AG09309 (cell line): Measurements from ENCODE around the gene UROD.
"Not testable (repeated sequence)": the region's sequence is repeated elsewhere in the genome, so short reads cannot be mapped to it uniquely, and the experiment has no call there.

ENCODE experiments used
- DNase-seq: peaks from one replicate; pipeline ENCODE4 v3.0.0-alpha.2; 2010; ENCODE audit warnings: low read depth
- H3K4me3 ChIP-seq: 2 replicates; pipeline ENCODE4 v1.5.1; 2011; ENCODE audit warnings: mild to moderate bottlenecking, low read depth, low read length, moderate library complexity; ENCODE audit not compliant: control insufficient read depth
- CTCF ChIP-seq: IDR thresholded peaks from 2 replicates; pipeline ENCODE4 v1.5.1; 2011; ENCODE audit warnings: mild to moderate bottlenecking, low read depth, low read length, inconsistent platforms; ENCODE audit not compliant: insufficient read depth, control insufficient read depth; ENCODE audit errors: missing control alignments

Gene UROD

GRCh38 chr1:45011837-45012638 is at the start of gene UROD:
TSS of gene UROD (plus strand) at chr1:45012254. CDS start at chr1:45012266, 12 bp downstream.
- peak; percentile 84 for DNase-seq
- TF ChIP-seq CTCF, result no peak
- peak within 1 kb of the TSS; percentile 92 for H3K4me3 ChIP-seq

DNA sequence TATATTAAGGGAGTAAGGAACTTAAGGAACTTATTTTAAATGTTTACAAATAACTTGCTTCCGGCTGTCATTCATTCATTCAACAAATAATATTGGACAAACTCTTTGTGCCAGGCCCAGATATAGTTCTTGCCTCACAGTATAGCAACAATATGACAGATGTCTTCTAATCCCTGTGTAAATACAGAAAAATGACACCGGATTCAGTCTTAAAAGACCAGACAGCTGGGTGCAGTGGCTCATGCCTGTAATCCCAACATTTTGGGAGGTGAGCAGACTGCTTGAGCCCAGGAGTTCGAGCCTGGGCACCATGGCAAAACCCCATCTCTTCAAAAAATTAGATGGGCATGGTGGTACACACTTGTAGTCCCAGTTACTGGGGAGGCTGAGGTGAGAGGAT is 49.3 kb upstream of the UROD start:
- no peak overlapping the region for H3K4me3 ChIP-seq
- no peak for TF ChIP-seq CTCF
- DNase-seq, result no peak

DNA sequence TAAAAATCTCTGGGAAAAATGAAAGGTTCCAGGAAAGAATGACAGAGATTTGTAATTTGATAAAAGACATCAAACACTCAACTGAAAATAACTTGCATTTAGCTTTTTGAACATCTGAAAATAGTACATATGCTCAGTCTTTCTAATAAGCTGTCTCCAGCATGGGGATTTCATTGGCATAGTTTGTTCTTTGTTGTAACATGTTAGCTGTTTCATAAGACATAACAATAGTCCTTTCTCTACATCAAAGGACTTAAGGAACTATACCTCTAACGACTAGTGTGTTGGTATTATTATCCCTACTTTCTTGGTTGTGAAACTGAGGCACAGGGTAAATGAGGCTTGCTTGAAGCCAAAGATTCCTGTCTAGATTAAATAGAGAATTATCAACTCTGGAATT is 47.7 kb upstream of the UROD start:
- TF ChIP-seq CTCF, result no peak
- DNase-seq, result no peak
- H3K4me3 ChIP-seq, result no peak overlapping the region

GRCh38 chr1:44970317-44970716 is 41.7 kb upstream of the UROD start:
- TF ChIP-seq CTCF, result no peak
- no peak overlapping the region for H3K4me3 ChIP-seq
- DNase-seq, result peak; percentile 64

- DNase-seq, result no peak
- no peak for TF ChIP-seq CTCF
- no peak overlapping the region for H3K4me3 ChIP-seq
Observed at GRCh38 chr1:44973645-44974044, 38.4 kb upstream of the UROD start.

- no peak for TF ChIP-seq CTCF
- no peak for DNase-seq
- H3K4me3 ChIP-seq, result no peak overlapping the region
Observed at GRCh38 chr1:44976252-44976651, 35.8 kb upstream of the UROD start.

GRCh38 chr1:44977372-44977771 is 34.7 kb upstream of the UROD start:
- not testable (repeated sequence) for H3K4me3 ChIP-seq

More at GRCh38 chr1:44977372-44977771, 34.7 kb upstream of the UROD start:
- not testable (repeated sequence) for DNase-seq
